A549 (cell line): ENCODE data around the gene SLC35B3. TPM values are rescaled to one million over a fixed set of nuclear protein-coding genes. Genes with fewer than 3 reads are reported as not detected.

ENCODE experiments used
- ATAC-seq, 2 experiments: fragments of 200-7000 bp in 1 of 2; fragments of >200 bp in 1 of 2; cut with Nextera tagmentation in 1 of 2; cut with Tn5 transposase in 1 of 2; 3 replicates each; pipeline versions ENCODE4 v1.8.0 to v1.9.1; 2018 to 2020; ENCODE audit warnings: mild to moderate bottlenecking in 1 of 2, moderate library complexity in 1 of 2
- CTCF ChIA-PET: fragments of 300-600 bp; sonication (Branson Sonifier 250); formaldehyde crosslinking; extraction: SDS; loops from one replicate; lab custom pipeline; 2021; ENCODE audit warnings: antibody characterized with exemption, inconsistent platforms; lab: Yijun Ruan, JAX
- POLR2A ChIA-PET: fragments of 350-600 bp; formaldehyde crosslinking; extraction: SDS; loops from one replicate; lab custom pipeline; 2021; ENCODE audit warnings: antibody characterized with exemption, inconsistent platforms; lab: Yijun Ruan, JAX
- DNase-seq, 2 experiments: peaks; one replicate each; pipeline versions ENCODE4 v3.0.0 to v3.0.0-alpha.2; 2011 to 2016; ENCODE audit warnings: low read depth in 1 of 2, low spot score in 1 of 2
- FAIRE-seq: peaks from 2 replicates; lab custom pipeline; 2011; peaks lifted over from hg19 to GRCh38; lab: Jason Lieb, UNC
- H3K27ac ChIP-seq, 2 experiments: fragments of >200 bp; sonication (Bioruptor Twin); formaldehyde crosslinking; 3 replicates each; pipeline ENCODE4 v1.5.1; 2016 to 2017
- H3K4me1 ChIP-seq: fragments of >200 bp; sonication (Bioruptor Twin); formaldehyde crosslinking; 3 replicates; pipeline ENCODE4 v1.6.1; 2016
- H3K4me2 ChIP-seq: fragments of >200 bp; sonication (Bioruptor Twin); formaldehyde crosslinking; 3 replicates; pipeline ENCODE4 v1.6.1; 2016
- H3K4me3 ChIP-seq: fragments of >200 bp; sonication (Bioruptor Twin); formaldehyde crosslinking; 3 replicates; pipeline ENCODE4 v1.5.1; 2016
- H3K9me3 ChIP-seq: fragments of >200 bp; sonication (Bioruptor Twin); formaldehyde crosslinking; 3 replicates; pipeline ENCODE4 v1.6.1; 2016
- BCL3 ChIP-seq: fragments of >200 bp; sonication (Bioruptor Twin); formaldehyde crosslinking; IDR thresholded peaks from 3 replicates; pipeline ENCODE4 v1.6.1; 2016
- CBX8 ChIP-seq: fragments of 200-600 bp; sonication (generic); IDR thresholded peaks from 2 replicates; pipeline ENCODE4 v1.6.1; 2016
- CEBPB ChIP-seq, 2 experiments: fragments of >200 bp in 1 of 2; sonication (Bioruptor Twin) in 1 of 2; formaldehyde crosslinking in 1 of 2; IDR thresholded peaks; 2 replicates each; pipeline ENCODE4 v1.6.1; 2012 to 2016
- CHD2 ChIP-seq: fragments of 150-350 bp; IDR thresholded peaks from 2 replicates; pipeline ENCODE4 v1.6.1; 2014; ENCODE audit warnings: low read length; ENCODE audit not compliant: partially characterized antibody
- CTCF ChIP-seq: fragments of >200 bp; sonication (Bioruptor Twin); formaldehyde crosslinking; IDR thresholded peaks from 3 replicates; pipeline ENCODE4 v1.5.1; 2016
- E2F6 ChIP-seq: IDR thresholded peaks from 2 replicates; pipeline ENCODE4 v1.6.1; 2012; ENCODE audit warnings: low read depth, borderline replicate concordance
- EHF ChIP-seq: fragments of 250-450 bp; sonication (Bioruptor Pico); IDR thresholded peaks from 2 replicates; pipeline ENCODE4 v1.5.0; 2020; ENCODE audit warnings: mild to moderate bottlenecking
- ELK1 ChIP-seq: fragments of 150-350 bp; IDR thresholded peaks from 2 replicates; pipeline ENCODE4 v1.6.1; 2014; ENCODE audit warnings: low read depth, mild to moderate bottlenecking, low read length
- ESRRA ChIP-seq: fragments of 150-350 bp; IDR thresholded peaks from 2 replicates; pipeline ENCODE4 v1.6.1; 2014; ENCODE audit warnings: mild to moderate bottlenecking, low read length, borderline replicate concordance
- FOSB ChIP-seq: fragments of 250-450 bp; sonication (Bioruptor Pico); IDR thresholded peaks from 2 replicates; pipeline ENCODE4 v1.5.0; 2020; ENCODE audit warnings: mild to moderate bottlenecking, moderate library complexity
- GATA3 ChIP-seq: IDR thresholded peaks from 2 replicates; pipeline ENCODE4 v1.6.1; 2012; ENCODE audit warnings: borderline replicate concordance
- HDAC2 ChIP-seq: fragments of 200-600 bp; sonication (generic); IDR thresholded peaks from 2 replicates; pipeline ENCODE4 v1.6.1; 2016
- HOXA7 ChIP-seq: fragments of 250-450 bp; sonication (Bioruptor Pico); IDR thresholded peaks from 2 replicates; pipeline ENCODE4 v1.5.0; 2020; ENCODE audit warnings: mild to moderate bottlenecking, moderate library complexity
- HOXB13 ChIP-seq: fragments of 250-450 bp; sonication (Bioruptor Pico); IDR thresholded peaks from 2 replicates; pipeline ENCODE4 v1.5.0; 2020; ENCODE audit warnings: low read depth, mild to moderate bottlenecking, moderate library complexity
- KDM1A ChIP-seq: fragments of 200-600 bp; sonication (generic); IDR thresholded peaks from 2 replicates; pipeline ENCODE4 v1.6.1; 2016; ENCODE audit warnings: low read depth, mild to moderate bottlenecking
- MAZ ChIP-seq: fragments of 150-350 bp; IDR thresholded peaks from 2 replicates; pipeline ENCODE4 v1.6.1; 2014; ENCODE audit warnings: antibody characterized with exemption, low read depth, low read length, borderline replicate concordance
- POLR2AphosphoS2 ChIP-seq: conservative IDR thresholded peaks from 2 replicates; pipeline ENCODE4 v1.6.1; 2012; ENCODE audit warnings: low read length, improper control_type of control experiment, inconsistent platforms
- RARB ChIP-seq: fragments of 250-450 bp; sonication (Bioruptor Pico); IDR thresholded peaks from 2 replicates; pipeline ENCODE4 v1.8.0; 2021; ENCODE audit warnings: mild to moderate bottlenecking, moderate library complexity
- TFCP2L1 ChIP-seq: fragments of 250-450 bp; sonication (Bioruptor Pico); IDR thresholded peaks from 2 replicates; pipeline ENCODE4 v1.5.0; 2021; ENCODE audit warnings: mild to moderate bottlenecking
- USF2 ChIP-seq: fragments of 450-650 bp; IDR thresholded peaks from 2 replicates; pipeline ENCODE4 v1.6.1; 2014; ENCODE audit warnings: antibody characterized with exemption
- ZNF302 ChIP-seq: fragments of 250-450 bp; sonication (Bioruptor Pico); IDR thresholded peaks from 2 replicates; pipeline ENCODE4 v1.9.0; 2021; ENCODE audit warnings: inconsistent platforms, mild to moderate bottlenecking, moderate library complexity
- WGBS: methylation state at CpG from one replicate; pipeline ENCODE4 v1.1.6; 2017; ENCODE audit errors: missing lambda C conversion rate; 5-methylcytosine and 5-hydroxymethylcytosine counted together
- polyA plus RNA-seq, 4 experiments: library from polyadenylated mRNA; depleted of rRNA in 3 of 4; stranded (reverse); fragments of >200 nt; fragmentation: RNase III in 1 of 4; extraction: RNeasy Plus Mini Kit Qiagen cat#74134 plus additional on column Dnase treatment in 1 of 4; gene quantifications; 2 replicates in 3 of 4; 3 replicates in 1 of 4; pipeline ENCODE4 v1.2.3, GENCODE V29; 2011 to 2017

SLC35B3 gene
- polyA plus RNA-seq, 2 of the 4 experiments (the other 2 are of a cell fraction) = 13.3 to 22.9 TPM

GRCh38 chr6:8415913-8416312 is 19.4 kb downstream of the SLC35B3 start:
- no peak for ATAC-seq
- ChIA-PET CTCF (no interaction called here), POLR2A (no interaction called here)
- no peak for DNase-seq
- FAIRE-seq = no peak
- TF ChIP-seq EHF (CRISPR knock-in tag) (no peak), E2F6 (no peak), TFCP2L1 (CRISPR knock-in tag) (no peak), HOXA7 (CRISPR knock-in tag) (no peak), MAZ (no peak), CTCF (no peak), CBX8 (no peak), RARB (no peak), ZNF302 (no peak), GATA3 (no peak), ESRRA (no peak), POLR2AphosphoS2 (no peak), CEBPB (IDR thresholded peaks at IDR 0.05) (no peak), HDAC2 (no peak)
- no peaks in the 10 kb centered on the region for H3K9me3 ChIP-seq
- H3K27ac ChIP-seq = no peak overlapping the region
- 100% methylated on average over 2 of the region's 2 CpGs for WGBS
- no peaks in the 10 kb centered on the region for H3K4me1 ChIP-seq
- H3K4me3 ChIP-seq = no peak overlapping the region
- no peak overlapping the region for H3K4me2 ChIP-seq

- ChIA-PET POLR2A (no interaction called here), CTCF (no interaction called here)
- no peaks in the 10 kb centered on the region for H3K4me1 ChIP-seq
- DNase-seq = no peak
- H3K4me2 ChIP-seq = no peak overlapping the region
- no peak overlapping the region for H3K27ac ChIP-seq
- H3K9me3 ChIP-seq = no peaks in the 10 kb centered on the region
- ATAC-seq = no peak
- FAIRE-seq = no peak
- no peak overlapping the region for H3K4me3 ChIP-seq
- TF ChIP-seq TFCP2L1 (CRISPR knock-in tag) = no peak
- no peak for TF ChIP-seq CHD2
- TF ChIP-seq KDM1A = no peak
- TF ChIP-seq BCL3 = no peak
- no peak for TF ChIP-seq FOSB (CRISPR knock-in tag)
- TF ChIP-seq HDAC2 = no peak
- TF ChIP-seq HOXB13 (CRISPR knock-in tag) = no peak
- TF ChIP-seq USF2 = no peak
- TF ChIP-seq ELK1 = no peak
- 97% methylated on average over 3 of the region's 3 CpGs for WGBS
Observed at GRCh38 chr6:8415280-8415679, 20.1 kb downstream of the SLC35B3 start.
